Skeletal muscle cell (primary cell): ENCODE results near the gene S100A9.
"Not testable (repeated sequence)": the region's sequence is repeated elsewhere in the genome, so short reads cannot be mapped to it uniquely, and the experiment has no call there.

Experiments used
- DNase-seq: peaks from one replicate; pipeline ENCODE4 v3.0.0-alpha.2; 2010; ENCODE audit warnings: low read depth
- H3K4me3 ChIP-seq: 2 replicates; pipeline ENCODE4 v1.5.1; 2011; ENCODE audit warnings: low read depth, mild to moderate bottlenecking, control low read depth, low read length, moderate library complexity

The S100A9 gene

GRCh38 chr1:153357853-153358690 is at the start of gene S100A9:
Gene S100A9 (plus strand): TSS chr1:153357854. CDS start chr1:153358284, 430 bp downstream.
- H3K4me3 ChIP-seq, result no peak within 1 kb of the TSS
- DNase-seq, result no peak

GRCh38 chr1:153308540-153308939 is 49.1 kb upstream of the S100A9 start:
- no peak for DNase-seq
- no peak overlapping the region for H3K4me3 ChIP-seq

GRCh38 chr1:153309441-153309840 is 48.2 kb upstream of the S100A9 start:
- no peak overlapping the region for H3K4me3 ChIP-seq
- DNase-seq, result no peak

GRCh38 chr1:153310526-153310925 is 47.1 kb upstream of the S100A9 start:
- no peak overlapping the region for H3K4me3 ChIP-seq
- no peak for DNase-seq

GRCh38 chr1:153312570-153313186 is 45.0 kb upstream of the S100A9 start, which contains the start of gene PGLYRP3:
Gene PGLYRP3 (minus strand): TSS chr1:153312952. CDS start chr1:153310665, 2,287 bp downstream.
- no peak within 1 kb of the TSS for H3K4me3 ChIP-seq
- DNase-seq, result no peak

GRCh38 chr1:153313288-153313687 is 44.4 kb upstream of the S100A9 start:
- H3K4me3 ChIP-seq, result no peak overlapping the region
- no peak for DNase-seq

- H3K4me3 ChIP-seq, DNase-seq: not testable (repeated sequence)
These were observed 43.3 kb upstream of the S100A9 start for GRCh38 chr1:153314388-153314787.

GRCh38 chr1:153316013-153316412 is 41.6 kb upstream of the S100A9 start:
- DNase-seq, H3K4me3 ChIP-seq: not testable (repeated sequence)

GRCh38 chr1:153318145-153318544 is 39.5 kb upstream of the S100A9 start:
- not testable (repeated sequence) for DNase-seq, H3K4me3 ChIP-seq

GRCh38 chr1:153322568-153322967 is 35.1 kb upstream of the S100A9 start:
- H3K4me3 ChIP-seq, result no peak overlapping the region
- no peak for DNase-seq

GRCh38 chr1:153324912-153325311 is 32.7 kb upstream of the S100A9 start:
- H3K4me3 ChIP-seq, result no peak overlapping the region
- no peak for DNase-seq

GRCh38 chr1:153333902-153334301 is 23.8 kb upstream of the S100A9 start:
- no peak for DNase-seq
- no peak overlapping the region for H3K4me3 ChIP-seq

GRCh38 chr1:153336650-153337049 is 21.0 kb upstream of the S100A9 start:
- H3K4me3 ChIP-seq, result no peak overlapping the region
- DNase-seq, result no peak

- H3K4me3 ChIP-seq, result no peak overlapping the region
- no peak for DNase-seq
These were observed 19.4 kb upstream of the S100A9 start for GRCh38 chr1:153337980-153338853.

GRCh38 chr1:153339802-153340201 is 17.9 kb upstream of the S100A9 start:
- no peak overlapping the region for H3K4me3 ChIP-seq
- no peak for DNase-seq

GRCh38 chr1:153340356-153340755 is 17.3 kb upstream of the S100A9 start:
- no peak overlapping the region for H3K4me3 ChIP-seq
- no peak for DNase-seq

GRCh38 chr1:153341431-153341934 is 16.2 kb upstream of the S100A9 start:
- no peak for DNase-seq
- H3K4me3 ChIP-seq, result no peak overlapping the region

GRCh38 chr1:153342178-153342577 is 15.5 kb upstream of the S100A9 start:
- DNase-seq, result no peak
- no peak overlapping the region for H3K4me3 ChIP-seq

GRCh38 chr1:153343040-153343681 is 14.5 kb upstream of the S100A9 start:
- H3K4me3 ChIP-seq, result no peak overlapping the region
- no peak for DNase-seq
